VCaP (cell line): Measurements from ENCODE around the gene BICRA.
A peak's percentile ranks its signal among the peaks of the same experiment; 100 is the strongest.

Source experiments
- H3K27ac ChIP-seq: fragments of 450-650 bp; 2 replicates; pipeline ENCODE4 v1.5.1; 2017
- TF ChIP-seq, protein P1 (sequence below): fragments of 450-650 bp; conservative IDR thresholded peaks from 2 replicates; pipeline ENCODE4 v1.5.1; 2017; ENCODE audit warnings: mild to moderate bottlenecking, moderate library complexity

Gene BICRA

DNA sequence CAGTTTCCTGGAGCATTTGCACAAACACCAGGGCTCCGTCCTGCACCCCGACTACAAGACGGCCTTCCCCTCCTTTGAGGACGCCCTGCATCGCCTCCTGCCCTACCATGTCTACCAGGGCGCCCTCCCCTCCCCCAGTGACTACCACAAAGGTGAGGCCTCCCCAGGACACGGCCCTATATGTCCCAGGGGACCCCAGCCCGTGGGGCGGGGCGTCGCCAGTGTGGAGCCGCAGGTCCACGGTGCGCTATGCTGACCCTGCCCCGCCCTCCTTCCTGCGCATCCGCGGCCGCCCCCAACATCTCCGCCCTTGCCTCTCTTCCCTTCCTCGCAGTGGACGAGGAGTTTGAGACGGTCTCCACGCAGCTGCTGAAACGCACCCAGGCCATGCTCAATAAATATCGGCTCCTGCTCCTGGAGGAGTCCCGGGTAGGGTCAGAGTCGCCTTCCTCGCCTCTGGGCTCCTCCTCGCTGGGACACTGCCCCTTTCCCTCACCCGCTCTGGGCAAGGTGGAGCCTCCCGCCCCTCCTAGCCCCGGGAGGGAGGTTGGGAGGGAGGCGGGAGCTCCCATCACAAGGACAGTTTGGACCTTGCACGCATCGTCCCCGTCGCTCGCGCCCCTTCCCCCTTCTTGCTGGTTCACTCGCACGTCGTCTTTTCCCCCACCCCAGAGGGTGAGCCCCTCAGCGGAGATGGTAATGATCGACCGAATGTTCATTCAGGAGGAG is 89.9 kb downstream of the BICRA start:
- H3K27ac ChIP-seq, result no peak overlapping the region
- TF ChIP-seq, protein P1, sequence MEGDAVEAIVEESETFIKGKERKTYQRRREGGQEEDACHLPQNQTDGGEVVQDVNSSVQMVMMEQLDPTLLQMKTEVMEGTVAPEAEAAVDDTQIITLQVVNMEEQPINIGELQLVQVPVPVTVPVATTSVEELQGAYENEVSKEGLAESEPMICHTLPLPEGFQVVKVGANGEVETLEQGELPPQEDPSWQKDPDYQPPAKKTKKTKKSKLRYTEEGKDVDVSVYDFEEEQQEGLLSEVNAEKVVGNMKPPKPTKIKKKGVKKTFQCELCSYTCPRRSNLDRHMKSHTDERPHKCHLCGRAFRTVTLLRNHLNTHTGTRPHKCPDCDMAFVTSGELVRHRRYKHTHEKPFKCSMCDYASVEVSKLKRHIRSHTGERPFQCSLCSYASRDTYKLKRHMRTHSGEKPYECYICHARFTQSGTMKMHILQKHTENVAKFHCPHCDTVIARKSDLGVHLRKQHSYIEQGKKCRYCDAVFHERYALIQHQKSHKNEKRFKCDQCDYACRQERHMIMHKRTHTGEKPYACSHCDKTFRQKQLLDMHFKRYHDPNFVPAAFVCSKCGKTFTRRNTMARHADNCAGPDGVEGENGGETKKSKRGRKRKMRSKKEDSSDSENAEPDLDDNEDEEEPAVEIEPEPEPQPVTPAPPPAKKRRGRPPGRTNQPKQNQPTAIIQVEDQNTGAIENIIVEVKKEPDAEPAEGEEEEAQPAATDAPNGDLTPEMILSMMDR, result no peak

DNA sequence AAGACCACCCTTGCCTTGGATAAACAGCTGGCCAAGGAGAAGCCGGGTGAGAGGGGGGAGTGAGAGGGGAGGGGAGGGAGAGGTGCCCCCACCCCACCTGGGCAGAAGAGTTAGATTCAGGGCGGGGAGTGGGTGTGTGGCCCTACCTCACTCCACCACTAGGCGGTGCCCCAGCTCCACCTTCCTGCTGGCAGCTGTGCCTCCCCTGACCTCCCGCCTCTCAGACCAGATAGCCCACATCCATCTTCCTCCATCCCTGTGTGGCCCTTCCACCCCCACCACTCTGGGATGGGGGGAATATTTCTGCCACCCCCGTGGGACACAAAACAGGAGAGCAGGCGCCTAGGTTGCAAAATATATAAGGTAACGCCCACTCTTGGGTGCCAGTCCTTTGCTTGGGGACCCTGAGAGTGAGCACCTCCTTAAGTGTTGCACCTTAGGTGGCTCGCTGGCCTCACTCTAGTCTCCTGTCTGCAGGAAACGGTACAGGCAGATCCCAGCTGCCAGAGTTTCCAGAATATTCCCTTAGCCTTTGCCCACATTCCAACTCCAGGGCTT is 90.5 kb downstream of the BICRA start:
- TF ChIP-seq, protein P1, result peak; percentile 93

DNA sequence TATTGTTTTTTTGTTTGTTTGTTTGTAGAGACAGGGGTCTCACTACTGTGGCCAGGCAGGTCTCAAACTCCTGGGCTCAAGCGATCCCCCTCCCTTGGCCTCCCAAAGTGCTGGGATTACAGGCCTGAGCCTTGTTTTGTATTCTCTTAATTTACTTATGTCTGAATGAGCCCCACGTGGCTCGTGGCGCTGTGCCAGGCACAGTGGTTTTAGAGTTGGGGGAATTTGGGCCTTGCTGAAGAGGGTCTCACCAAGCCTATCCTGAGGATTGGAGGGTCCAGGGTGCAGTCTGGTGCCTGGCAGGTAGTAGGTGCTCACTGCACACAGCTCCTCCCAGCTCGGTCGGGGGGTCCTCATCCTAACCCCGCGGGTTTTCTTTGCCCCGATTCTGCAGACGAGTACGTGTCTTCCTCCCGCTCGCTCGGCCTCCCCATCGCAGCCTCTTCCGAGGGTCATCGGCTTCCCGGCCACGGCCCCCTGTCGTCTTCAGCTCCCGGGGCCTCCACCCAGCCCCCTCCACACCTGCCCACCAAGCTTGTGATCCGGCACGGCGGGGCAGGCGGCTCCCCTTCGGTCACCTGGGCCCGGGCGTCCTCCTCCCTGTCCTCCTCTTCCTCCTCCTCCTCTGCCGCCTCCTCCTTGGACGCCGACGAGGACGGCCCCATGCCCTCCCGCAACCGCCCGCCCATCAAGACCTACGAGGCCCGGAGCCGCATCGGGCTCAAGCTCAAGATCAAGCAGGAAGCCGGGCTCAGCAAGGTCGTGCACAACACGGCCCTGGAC is 92.2 kb downstream of the BICRA start:
- TF ChIP-seq, protein P1, result no peak
- H3K27ac ChIP-seq, result no peak overlapping the region

More for the DNA sequence above, 90.5 kb downstream of the BICRA start:
- no peak overlapping the region for H3K27ac ChIP-seq

DNA sequence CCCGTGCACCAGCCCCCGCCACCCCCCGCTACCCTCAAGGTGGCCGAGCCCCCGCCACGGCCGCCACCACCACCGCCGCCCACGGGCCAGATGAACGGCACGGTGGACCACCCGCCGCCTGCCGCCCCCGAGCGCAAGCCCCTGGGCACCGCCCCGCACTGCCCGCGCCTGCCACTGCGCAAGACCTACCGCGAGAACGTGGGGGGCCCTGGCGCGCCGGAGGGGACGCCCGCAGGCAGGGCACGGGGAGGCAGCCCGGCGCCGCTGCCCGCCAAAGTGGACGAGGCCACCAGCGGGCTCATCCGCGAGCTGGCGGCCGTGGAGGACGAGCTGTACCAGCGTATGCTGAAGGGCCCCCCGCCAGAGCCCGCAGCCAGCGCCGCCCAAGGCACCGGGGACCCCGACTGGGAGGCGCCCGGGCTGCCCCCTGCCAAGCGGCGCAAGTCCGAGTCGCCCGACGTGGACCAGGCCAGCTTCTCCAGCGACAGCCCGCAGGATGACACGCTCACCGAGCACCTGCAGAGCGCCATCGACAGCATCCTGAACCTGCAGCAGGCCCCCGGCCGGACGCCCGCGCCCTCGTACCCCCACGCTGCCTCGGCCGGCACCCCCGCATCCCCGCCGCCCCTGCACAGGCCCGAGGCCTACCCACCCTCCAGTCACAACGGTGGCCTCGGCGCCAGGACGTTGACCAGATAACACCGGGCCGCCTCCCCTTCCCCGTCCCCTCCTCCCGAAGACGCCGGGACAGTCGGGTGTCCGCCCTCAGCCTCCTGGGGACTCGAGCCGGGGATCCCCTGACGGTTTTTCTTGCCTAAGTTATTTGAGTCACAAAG is 93.0 kb downstream of the BICRA start:
- no peak overlapping the region for H3K27ac ChIP-seq
- TF ChIP-seq, protein P1, result no peak

DNA sequence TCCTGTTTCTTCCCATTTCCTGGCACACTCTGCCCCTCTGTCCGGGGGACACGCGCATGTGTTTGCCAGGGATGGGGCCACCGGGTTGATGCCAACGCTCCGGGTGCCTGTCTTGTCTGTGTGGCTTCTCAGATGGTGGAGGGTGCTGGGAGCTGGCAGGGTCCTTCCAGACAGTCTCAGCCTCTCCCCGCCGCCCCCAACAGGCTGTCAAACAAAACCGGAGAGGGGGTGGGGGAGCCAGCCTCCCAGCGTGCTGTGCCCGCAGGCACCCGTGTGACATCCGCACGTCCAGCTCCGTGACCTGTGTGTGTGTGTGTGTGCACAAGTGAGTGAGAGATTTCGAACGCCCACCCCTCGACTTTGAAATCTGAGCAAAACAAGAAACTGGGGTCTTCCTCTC is 93.7 kb downstream of the BICRA start:
- TF ChIP-seq, protein P1, result no peak

DNA sequence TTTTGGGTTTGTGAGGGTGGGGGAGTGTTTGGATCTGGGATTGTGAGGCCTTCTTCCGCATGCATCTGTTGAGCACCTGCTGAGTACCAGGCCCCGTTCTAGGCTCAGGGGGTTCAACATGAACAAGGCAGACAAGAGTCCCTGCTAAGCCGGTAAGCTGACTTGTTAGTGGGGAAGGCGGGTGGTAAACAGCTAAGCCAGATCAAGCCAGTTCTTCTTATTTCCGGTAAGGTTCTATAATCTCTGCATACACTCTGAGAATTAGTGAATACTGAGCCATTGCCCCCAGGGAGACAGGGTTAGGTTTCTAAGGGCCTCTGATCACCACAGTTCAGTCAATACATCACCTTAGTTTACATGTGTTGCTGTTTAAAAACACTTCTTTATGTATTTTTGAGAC is 94.4 kb downstream of the BICRA start:
- TF ChIP-seq, protein P1, result no peak
- no peak overlapping the region for H3K27ac ChIP-seq

More for the DNA sequence above, 93.7 kb downstream of the BICRA start:
- H3K27ac ChIP-seq, result no peak overlapping the region
